ENCODE data around the gene SHISAL2A. TPM values are rescaled to one million over a fixed set of nuclear protein-coding genes. Genes with fewer than 3 reads are reported as not detected.
"Not testable (repeated sequence)": the region's sequence is repeated elsewhere in the genome, so short reads cannot be mapped to it uniquely, and the experiment has no call there.

SHISAL2A gene
- total and polyA plus RNA-seq, 2 donors (not counting 1 experiment from before 2014, with no cell fraction given), result not detected

- no peak for TF ChIP-seq CTCF (conservative IDR thresholded peaks at IDR 0.05 in 1 of 2, IDR thresholded peaks at IDR 0.05 in 1 of 2; ENCODE audit: low read depth in 1 of 2, low read length in 2 of 2)
- no peak for TF ChIP-seq EZH2 (IDR thresholded peaks at IDR 0.05; ENCODE audit: low read length, missing control alignments)
Observed at GRCh38 chr1:52683367-52683940, 50.5 kb downstream of the SHISAL2A start.

GRCh38 chr1:52684545-52684944 lies 51.6 kb downstream of the SHISAL2A start:
- DNase-seq (ENCODE audit: low read depth in 2 of 2), result no peak
- Histone ChIP-seq H3K4me1 (ENCODE audit: control insufficient read depth, extremely low read depth, insufficient read depth, low read length) (no peaks in the 10 kb centered on the region), H3K27me3 (ENCODE audit: control insufficient read depth, insufficient read depth, low read length) (no peaks in the 10 kb centered on the region), H3K9ac (ENCODE audit: insufficient read depth, low read length) (no peak overlapping the region), H3K79me2 (ENCODE audit: control insufficient read depth, insufficient read depth, low read length) (no peaks in the 10 kb centered on the region), H3K27ac (ENCODE audit: insufficient read depth, low read length) (no peak overlapping the region), H4K20me1 (ENCODE audit: control insufficient read depth, extremely low read depth, insufficient read depth, low read length) (no peaks in the 10 kb centered on the region), H2AFZ (ENCODE audit: low read length) (no peak overlapping the region), H3K4me3 (replicated peaks in 1 of 4; ENCODE audit: control extremely low read depth in 1 of 4, insufficient read depth in 1 of 4, low read depth in 3 of 4, low read length in 4 of 4) (no peak overlapping the region), H3K4me2 (ENCODE audit: extremely low read depth, insufficient read depth, low read length) (no peak overlapping the region), H3K9me3 (ENCODE audit: control insufficient read depth, insufficient read depth, low read depth, low read length) (no peaks in the 10 kb centered on the region), H3K36me3 (ENCODE audit: control insufficient read depth, insufficient read depth, low read length) (peaks cover 2% of the 10 kb centered on the region)
- TF ChIP-seq CTCF (conservative IDR thresholded peaks at IDR 0.05 in 1 of 2, IDR thresholded peaks at IDR 0.05 in 1 of 2; ENCODE audit: low read depth in 1 of 2, low read length in 2 of 2) (no peak), EZH2 (IDR thresholded peaks at IDR 0.05; ENCODE audit: low read length, missing control alignments) (no peak)

More at GRCh38 chr1:52683367-52683940, 50.5 kb downstream of the SHISAL2A start:
- Histone ChIP-seq H3K27ac (ENCODE audit: insufficient read depth, low read length) (no peak overlapping the region), H3K4me2 (ENCODE audit: extremely low read depth, insufficient read depth, low read length) (no peak overlapping the region), H4K20me1 (ENCODE audit: control insufficient read depth, extremely low read depth, insufficient read depth, low read length) (no peaks in the 10 kb centered on the region), H2AFZ (ENCODE audit: low read length) (no peak overlapping the region), H3K9ac (ENCODE audit: insufficient read depth, low read length) (no peak overlapping the region), H3K79me2 (ENCODE audit: control insufficient read depth, insufficient read depth, low read length) (no peaks in the 10 kb centered on the region), H3K27me3 (ENCODE audit: control insufficient read depth, insufficient read depth, low read length) (no peaks in the 10 kb centered on the region), H3K4me3 (replicated peaks in 1 of 4; ENCODE audit: control extremely low read depth in 1 of 4, insufficient read depth in 1 of 4, low read depth in 3 of 4, low read length in 4 of 4) (no peak overlapping the region), H3K4me1 (ENCODE audit: control insufficient read depth, extremely low read depth, insufficient read depth, low read length) (no peaks in the 10 kb centered on the region), H3K9me3 (ENCODE audit: control insufficient read depth, insufficient read depth, low read depth, low read length) (no peaks in the 10 kb centered on the region), H3K36me3 (ENCODE audit: control insufficient read depth, insufficient read depth, low read length) (peaks cover 2% of the 10 kb centered on the region)
- no peak for DNase-seq (ENCODE audit: low read depth in 2 of 2)

- not testable (repeated sequence) for H3K4me3 ChIP-seq (replicated peaks in 1 of 4; ENCODE audit: control extremely low read depth in 1 of 4, insufficient read depth in 1 of 4, low read depth in 3 of 4, low read length in 4 of 4); H3K27ac ChIP-seq (ENCODE audit: insufficient read depth, low read length); H4K20me1 ChIP-seq (ENCODE audit: control insufficient read depth, extremely low read depth, insufficient read depth, low read length); H3K36me3 ChIP-seq (ENCODE audit: control insufficient read depth, insufficient read depth, low read length); H3K27me3 ChIP-seq (ENCODE audit: control insufficient read depth, insufficient read depth, low read length); H3K4me2 ChIP-seq (ENCODE audit: extremely low read depth, insufficient read depth, low read length); H3K4me1 ChIP-seq (ENCODE audit: control insufficient read depth, extremely low read depth, insufficient read depth, low read length); H3K79me2 ChIP-seq (ENCODE audit: control insufficient read depth, insufficient read depth, low read length); H2AFZ ChIP-seq (ENCODE audit: low read length); H3K9me3 ChIP-seq (ENCODE audit: control insufficient read depth, insufficient read depth, low read depth, low read length); H3K9ac ChIP-seq (ENCODE audit: insufficient read depth, low read length)
- DNase-seq (ENCODE audit: low read depth in 2 of 2), result peak; percentile 46 to 74
- TF ChIP-seq CTCF (conservative IDR thresholded peaks at IDR 0.05 in 1 of 2, IDR thresholded peaks at IDR 0.05 in 1 of 2; ENCODE audit: low read depth in 1 of 2, low read length in 2 of 2), result peak; percentile 70 to 80
Observed at GRCh38 chr1:52686261-52686751, 53.3 kb downstream of the SHISAL2A start.

Data from fibroblast of lung (primary cell).